Body of pancreas (tissue), 4 donors: ENCODE measurements around the gene TXNDC8. TPM values are rescaled to one million over a fixed set of nuclear protein-coding genes. Genes with fewer than 3 reads are reported as not detected.

ENCODE experiments used
- ATAC-seq: fragments of 150-250 bp; one replicate; pipeline ENCODE4 v1.9.1; 2016
- DNase-seq, 4 donors: peaks; one replicate each; pipeline ENCODE4 v3.0.0-alpha.2; 2019
- H3K27ac ChIP-seq, 4 donors: fragments of 200-600 bp; sonication (generic); 1 replicate in 3 of 4; 2 replicates in 1 of 4; pipeline versions ENCODE4 v1.5.1 to v1.6.1; 2016 to 2019; ENCODE audit warnings: mild to moderate bottlenecking in 1 of 4, mixed read lengths in 1 of 4, moderate library complexity in 1 of 4
- H3K27me3 ChIP-seq, 2 donors: fragments of 200-600 bp; sonication (generic); one replicate each; pipeline ENCODE4 v1.6.0; 2016; ENCODE audit warnings: mild to moderate bottlenecking in 1 of 2
- H3K36me3 ChIP-seq, 2 donors: fragments of 200-600 bp; sonication (generic); replicated peaks in 1 of 2; 2 replicates each; pipeline ENCODE4 v1.5.1; 2016; ENCODE audit warnings: low read depth in 2 of 2; ENCODE audit not compliant: insufficient read depth in 1 of 2
- H3K4me1 ChIP-seq: fragments of 200-600 bp; sonication (generic); one replicate; pipeline ENCODE4 v1.6.0; 2016
- H3K4me3 ChIP-seq, 2 donors: fragments of 200-600 bp; sonication (generic); 1 replicate in 1 of 2; 2 replicates in 1 of 2; pipeline ENCODE4 v1.5.1; 2016 to 2019
- H3K9me3 ChIP-seq, 3 donors: fragments of 200-600 bp; sonication (generic); 1 replicate in 2 of 3; 2 replicates in 1 of 3; pipeline ENCODE4 v1.5.1; 2016
- POLR2A ChIP-seq, 3 donors: fragments of 450-650 bp; IDR thresholded peaks; one replicate each; pipeline ENCODE4 v1.6.1; 2016; ENCODE audit warnings: antibody characterized with exemption in 3 of 3, mild to moderate bottlenecking in 2 of 3
- WGBS, 2 donors: methylation state at CpG; one replicate each; pipeline ENCODE4 v1.1.5; 2017; 5-methylcytosine and 5-hydroxymethylcytosine counted together
- intact Hi-C: fragments of 100-400 bp; cut with DNase I; formaldehyde crosslinking; loops from one replicate; pipeline ENCODE4 v1.15.1; 2023
- total RNA-seq, 2 donors: library from RNA; depleted of rRNA; stranded (reverse); fragments of >200 nt; gene quantifications; one replicate each; pipeline ENCODE4 v1.1.0, GENCODE V29; 2016
- TF ChIP-seq, protein P1 (sequence below), 7 experiments: fragments of 450-650 bp in 4 of 7; fragments of 200-600 bp in 3 of 7; sonication (generic) in 3 of 7; IDR thresholded peaks; one replicate each; pipeline ENCODE4 v1.5.1; 2016 to 2019; ENCODE audit warnings: antibody characterized with exemption in 7 of 7

Gene TXNDC8
- total RNA-seq, result not detected

DNA sequence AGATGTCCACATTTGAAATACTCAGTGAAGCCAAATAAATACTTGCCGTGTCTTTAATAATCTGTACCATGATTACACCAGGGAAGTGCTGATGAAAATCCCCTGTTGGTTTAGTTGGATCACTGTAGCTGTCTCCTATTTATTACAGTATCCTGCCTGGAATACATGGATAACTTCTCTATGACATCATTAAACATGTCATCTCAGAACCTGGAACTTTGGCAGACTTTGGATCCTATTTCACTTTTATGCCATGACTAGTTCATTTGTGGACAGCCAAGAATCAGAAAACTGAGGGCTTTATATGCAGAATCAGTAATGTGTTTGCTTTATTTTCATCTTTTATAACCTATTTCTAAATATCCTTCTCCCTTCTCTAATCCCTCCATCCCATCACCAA, at the start of gene TXNDC8:
Gene TXNDC8 (minus strand): TSS at position 137 of the 400 bp plus-strand sequence.
- Histone ChIP-seq H3K9me3 (no peaks in the 10 kb centered on the region), H3K4me1 (no peaks in the 10 kb centered on the region), H3K36me3 (no peaks in the 10 kb centered on the region), H3K27me3 (no peaks in the 10 kb centered on the region), H3K4me3 (no peak within 1 kb of the TSS), H3K27ac (no peak within 1 kb of the TSS)
- no peak for TF ChIP-seq POLR2A (IDR thresholded peaks at IDR 0.05)
- TF ChIP-seq, protein P1, sequence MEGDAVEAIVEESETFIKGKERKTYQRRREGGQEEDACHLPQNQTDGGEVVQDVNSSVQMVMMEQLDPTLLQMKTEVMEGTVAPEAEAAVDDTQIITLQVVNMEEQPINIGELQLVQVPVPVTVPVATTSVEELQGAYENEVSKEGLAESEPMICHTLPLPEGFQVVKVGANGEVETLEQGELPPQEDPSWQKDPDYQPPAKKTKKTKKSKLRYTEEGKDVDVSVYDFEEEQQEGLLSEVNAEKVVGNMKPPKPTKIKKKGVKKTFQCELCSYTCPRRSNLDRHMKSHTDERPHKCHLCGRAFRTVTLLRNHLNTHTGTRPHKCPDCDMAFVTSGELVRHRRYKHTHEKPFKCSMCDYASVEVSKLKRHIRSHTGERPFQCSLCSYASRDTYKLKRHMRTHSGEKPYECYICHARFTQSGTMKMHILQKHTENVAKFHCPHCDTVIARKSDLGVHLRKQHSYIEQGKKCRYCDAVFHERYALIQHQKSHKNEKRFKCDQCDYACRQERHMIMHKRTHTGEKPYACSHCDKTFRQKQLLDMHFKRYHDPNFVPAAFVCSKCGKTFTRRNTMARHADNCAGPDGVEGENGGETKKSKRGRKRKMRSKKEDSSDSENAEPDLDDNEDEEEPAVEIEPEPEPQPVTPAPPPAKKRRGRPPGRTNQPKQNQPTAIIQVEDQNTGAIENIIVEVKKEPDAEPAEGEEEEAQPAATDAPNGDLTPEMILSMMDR (IDR thresholded peaks at IDR 0.05), result no peak
- intact Hi-C loops, result no loop called here
- ATAC-seq, result no peak
- 79 to 86% methylated on average over 1 of the region's 1 CpG for WGBS, 2 donors
- DNase-seq, result no peak

DNA sequence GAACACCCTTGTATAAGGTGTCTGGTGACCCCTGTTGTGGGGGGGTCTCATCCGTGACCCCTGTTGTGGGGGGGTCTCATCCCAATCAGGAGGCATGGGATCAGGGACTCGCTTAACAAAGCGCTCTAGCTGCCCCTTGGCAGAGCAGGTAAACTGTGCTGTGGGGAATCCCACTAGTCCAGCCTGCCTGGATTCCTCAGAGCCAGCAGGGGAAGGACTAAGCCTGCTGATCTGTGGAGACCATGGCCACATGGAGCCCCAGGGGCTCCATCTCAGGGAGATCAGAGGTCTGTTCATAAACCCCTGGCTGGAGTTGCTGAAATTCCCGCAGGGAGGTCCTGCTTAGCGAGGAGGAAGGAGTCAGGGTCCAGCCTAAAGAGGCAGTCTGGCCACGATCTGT, 45.8 kb upstream of the TXNDC8 start:
- intact Hi-C loops, result no loop called here
- no peak for DNase-seq
- 92 to 100% methylated on average over 1 to 5 of the region's 6 CpGs for WGBS, 2 donors
- Histone ChIP-seq H3K9me3 (no peaks in the 10 kb centered on the region), H3K4me3 (no peak overlapping the region), H3K36me3 (no peaks in the 10 kb centered on the region), H3K27ac (no peak overlapping the region), H3K27me3 (no peaks in the 10 kb centered on the region), H3K4me1 (no peaks in the 10 kb centered on the region)
- TF ChIP-seq, protein P1 (IDR thresholded peaks at IDR 0.05), result no peak
- no peak for TF ChIP-seq POLR2A (IDR thresholded peaks at IDR 0.05)
- no peak for ATAC-seq

DNA sequence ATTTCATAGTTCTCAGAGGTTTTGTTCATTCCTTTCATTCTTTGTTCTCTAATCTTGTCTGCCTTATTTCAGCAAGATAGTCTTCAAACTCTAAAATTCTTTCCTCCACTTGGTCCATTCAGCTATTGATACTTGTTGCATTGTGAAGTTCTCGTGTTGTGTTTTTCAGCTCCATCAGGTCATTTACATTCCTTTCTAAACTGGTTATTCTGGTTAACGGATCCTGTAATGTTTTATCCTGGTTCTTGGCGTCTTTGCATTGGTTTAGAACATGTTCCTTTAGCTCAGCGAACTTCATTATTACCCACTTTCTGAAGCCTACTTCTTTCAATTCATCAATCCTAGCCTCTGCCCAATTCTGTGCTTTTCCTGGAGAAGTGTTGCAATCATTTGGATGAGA, 45.1 kb upstream of the TXNDC8 start:
- DNase-seq (no peak), ATAC-seq (no peak)
- H3K4me3 ChIP-seq, result no peak overlapping the region
- TF ChIP-seq, protein P1 (IDR thresholded peaks at IDR 0.05), result no peak
- TF ChIP-seq POLR2A (IDR thresholded peaks at IDR 0.05), result no peak
- no peaks in the 10 kb centered on the region for H3K9me3 ChIP-seq
- intact Hi-C loops, result no loop called here
- H3K36me3 ChIP-seq, result no peaks in the 10 kb centered on the region
- 59 to 61% methylated on average over 4 of the region's 4 CpGs for WGBS, 2 donors
- H3K4me1 ChIP-seq, result no peaks in the 10 kb centered on the region
- no peak overlapping the region for H3K27ac ChIP-seq
- no peaks in the 10 kb centered on the region for H3K27me3 ChIP-seq

DNA sequence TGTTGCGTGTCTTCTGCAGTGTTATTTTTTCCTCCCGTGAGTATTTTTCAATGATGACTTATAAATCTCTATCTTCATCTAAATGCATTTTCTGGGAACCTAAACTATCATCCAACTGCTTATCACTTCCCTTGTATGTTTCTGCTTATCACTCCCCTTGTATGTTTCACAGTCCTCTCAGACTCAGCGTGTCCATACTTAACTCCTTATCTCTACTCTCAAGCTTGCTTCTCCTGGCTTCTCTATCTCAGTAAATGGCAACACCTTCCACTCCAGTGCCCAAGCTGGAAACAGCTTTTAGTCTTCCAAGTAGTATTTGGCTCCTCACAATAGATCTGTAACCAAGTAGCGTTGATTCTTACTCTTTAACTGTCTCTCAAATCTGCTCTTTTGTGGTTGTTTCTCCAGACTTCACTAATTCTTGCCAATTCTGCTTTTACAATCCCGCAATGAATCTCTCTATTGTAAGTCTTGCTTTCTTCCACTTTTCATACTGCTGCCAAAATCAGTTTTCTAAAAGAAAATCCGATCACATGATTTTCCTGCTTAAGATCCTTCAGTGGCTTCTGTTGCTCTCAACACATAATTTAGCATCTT, 33.8 kb upstream of the TXNDC8 start:
- no peaks in the 10 kb centered on the region for H3K4me1 ChIP-seq

More for the DNA sequence above, 33.8 kb upstream of the TXNDC8 start:
- DNase-seq (no peak), ATAC-seq (no peak)
- H3K4me3 ChIP-seq, result no peak overlapping the region
- no peak for TF ChIP-seq POLR2A (IDR thresholded peaks at IDR 0.05)
- TF ChIP-seq, protein P1 (IDR thresholded peaks at IDR 0.05), result no peak
- no peaks in the 10 kb centered on the region for H3K36me3 ChIP-seq
- no peaks in the 10 kb centered on the region for H3K27me3 ChIP-seq
- intact Hi-C loops, result no loop called here
- H3K9me3 ChIP-seq, result no peaks in the 10 kb centered on the region
- no peak overlapping the region for H3K27ac ChIP-seq
- WGBS, 2 donors, result 72 to 75% methylated on average over 6 of the region's 6 CpGs
